IPS DF 6.9 (cell line): Measurements from ENCODE around the gene TET3.

ENCODE experiments used
- DNase-seq: peaks from one replicate; pipeline ENCODE4 v3.0.0-alpha.2; 2013; ENCODE audit warnings: low read depth, low spot score
- H3K27ac ChIP-seq: one replicate; pipeline ENCODE4 v1.5.1; 2013; ENCODE audit warnings: low read length, control low read depth
- H3K27me3 ChIP-seq: 2 replicates; pipeline ENCODE4 v1.6.1; 2013; ENCODE audit warnings: mild to moderate bottlenecking, low read length; ENCODE audit not compliant: control insufficient read depth, insufficient read depth
- H3K36me3 ChIP-seq: 2 replicates; pipeline ENCODE4 v1.6.1; 2013; ENCODE audit warnings: low read length; ENCODE audit not compliant: control insufficient read depth, insufficient read depth
- H3K4me1 ChIP-seq: 2 replicates; pipeline ENCODE4 v1.6.1; 2013; ENCODE audit warnings: low read length; ENCODE audit not compliant: control insufficient read depth, insufficient read depth
- H3K4me3 ChIP-seq: 2 replicates; pipeline ENCODE4 v1.5.1; 2013; ENCODE audit warnings: mild to moderate bottlenecking, low read length
- H3K9me3 ChIP-seq: 2 replicates; pipeline ENCODE4 v1.6.1; 2013; ENCODE audit warnings: low read length, inconsistent platforms; ENCODE audit not compliant: control insufficient read depth, insufficient read depth
- WGBS: extraction: QIAGEN DNeasy Blood & Tissue Kit; methylation state at CpG from one replicate; pipeline ENCODE4 v1.1.7; 2013; ENCODE audit warnings: mixed read lengths, missing lambda C conversion rate; ENCODE audit not compliant: insufficient read length, insufficient coverage; 5-methylcytosine and 5-hydroxymethylcytosine counted together

The TET3 gene

DNA sequence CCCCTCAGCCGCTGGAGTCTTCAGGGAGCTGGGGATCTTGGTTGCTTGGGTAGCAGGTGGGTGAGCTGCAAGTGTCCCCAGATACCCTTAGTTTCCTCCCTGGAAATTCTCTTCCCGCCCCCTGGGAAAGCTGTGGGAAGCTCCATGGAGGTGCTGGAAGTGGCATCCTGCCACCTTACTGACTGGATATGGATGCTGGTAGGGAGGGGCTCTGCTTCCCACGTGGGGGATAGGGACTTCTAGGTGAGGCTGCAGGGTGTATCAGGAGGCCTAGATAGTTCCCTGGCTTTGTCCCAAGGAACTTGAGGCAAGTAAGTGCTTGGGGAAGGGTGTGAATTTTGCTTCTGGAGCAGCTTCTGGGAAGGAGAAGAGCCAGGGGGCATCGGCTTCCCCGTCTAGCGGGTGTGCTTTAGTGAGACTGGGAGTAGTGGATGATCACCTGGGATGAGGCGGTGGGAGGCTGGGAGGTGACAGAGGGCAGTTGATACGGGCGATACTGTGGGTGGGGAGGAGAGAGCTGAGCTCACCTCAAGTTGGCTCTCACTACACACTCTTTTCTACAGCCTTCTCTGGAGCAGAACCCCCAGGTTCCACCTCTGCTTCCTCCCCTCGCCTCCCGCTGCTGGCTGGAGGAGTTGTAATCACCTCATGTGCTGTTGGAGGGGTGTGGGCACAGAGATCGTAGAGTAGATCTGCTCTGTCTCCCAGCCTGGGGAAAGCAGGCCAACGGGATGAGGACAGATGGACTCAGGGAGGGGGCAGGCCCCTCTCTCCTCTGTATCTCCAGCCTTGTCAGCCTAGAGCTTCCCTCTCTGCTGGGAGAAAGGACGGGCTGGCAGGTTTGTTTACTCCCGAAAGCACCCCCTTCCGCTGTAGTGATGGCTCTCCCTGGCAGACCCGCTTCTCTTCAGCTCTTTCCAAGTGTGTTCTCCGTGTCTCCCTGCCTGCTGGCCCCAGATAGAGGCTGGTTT is 19.8 kb downstream of the TET3 start:
- Histone ChIP-seq H3K27me3 (no peaks in the 10 kb centered on the region), H3K4me1 (peaks cover 18% of the 10 kb centered on the region), H3K9me3 (no peaks in the 10 kb centered on the region), H3K27ac (no peak overlapping the region), H3K36me3 (no peaks in the 10 kb centered on the region), H3K4me3 (no peak overlapping the region)
- DNase-seq: no peak
- no CpG with 5 or more reads among the region's 18 CpGs for whole genome bisulfite sequencing

DNA sequence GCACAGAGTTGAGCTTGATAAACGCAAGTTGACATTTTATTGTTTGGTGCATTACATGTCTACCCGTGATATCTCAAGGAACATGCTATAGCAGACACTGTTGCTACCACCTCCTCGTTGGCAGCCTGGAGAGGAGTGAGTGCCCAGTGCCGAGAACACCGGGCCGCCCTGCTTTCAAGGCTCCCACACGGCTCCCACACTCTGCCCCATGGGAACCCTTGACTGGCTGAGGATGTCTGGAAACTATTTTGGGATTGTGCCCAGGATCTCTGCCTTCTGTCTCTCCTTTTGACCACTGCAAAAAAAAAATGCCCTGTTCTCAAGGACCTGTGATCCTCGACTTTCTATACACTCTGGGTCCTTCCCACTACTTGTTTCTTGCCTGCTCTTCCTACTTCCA is 21.1 kb downstream of the TET3 start:
- Histone ChIP-seq H3K9me3 (no peaks in the 10 kb centered on the region), H3K27ac (no peak overlapping the region), H3K4me1 (peaks cover 11% of the 10 kb centered on the region), H3K27me3 (no peaks in the 10 kb centered on the region), H3K4me3 (no peak overlapping the region), H3K36me3 (no peaks in the 10 kb centered on the region)
- no CpG with 5 or more reads among the region's 8 CpGs for WGBS
- DNase-seq: no peak

DNA sequence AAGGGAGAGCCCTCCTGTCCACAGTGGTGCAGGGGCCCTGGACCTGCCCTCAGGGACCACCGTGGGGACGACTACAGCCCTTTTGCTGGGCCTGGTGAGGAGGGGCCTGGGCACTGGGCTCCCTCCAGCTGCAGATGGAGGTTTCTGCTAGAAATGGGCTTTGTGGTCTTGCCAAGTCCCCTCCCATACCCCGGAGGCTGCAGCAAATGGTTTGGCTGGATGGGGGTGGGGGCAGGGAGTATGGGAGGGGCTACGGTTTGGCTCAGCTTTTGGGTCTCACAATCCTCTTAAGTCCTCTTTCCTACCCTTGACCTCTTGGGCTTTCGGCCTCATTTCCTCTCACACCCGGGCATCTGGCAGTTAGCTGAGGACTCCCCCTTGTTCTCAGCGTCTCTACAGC is 21.7 kb downstream of the TET3 start:
- WGBS: no CpG with 5 or more reads among the region's 7 CpGs
- Histone ChIP-seq H3K4me1 (peaks cover 11% of the 10 kb centered on the region), H3K27me3 (no peaks in the 10 kb centered on the region), H3K27ac (no peak overlapping the region), H3K9me3 (no peaks in the 10 kb centered on the region), H3K36me3 (no peaks in the 10 kb centered on the region), H3K4me3 (no peak overlapping the region)
- DNase-seq: no peak

DNA sequence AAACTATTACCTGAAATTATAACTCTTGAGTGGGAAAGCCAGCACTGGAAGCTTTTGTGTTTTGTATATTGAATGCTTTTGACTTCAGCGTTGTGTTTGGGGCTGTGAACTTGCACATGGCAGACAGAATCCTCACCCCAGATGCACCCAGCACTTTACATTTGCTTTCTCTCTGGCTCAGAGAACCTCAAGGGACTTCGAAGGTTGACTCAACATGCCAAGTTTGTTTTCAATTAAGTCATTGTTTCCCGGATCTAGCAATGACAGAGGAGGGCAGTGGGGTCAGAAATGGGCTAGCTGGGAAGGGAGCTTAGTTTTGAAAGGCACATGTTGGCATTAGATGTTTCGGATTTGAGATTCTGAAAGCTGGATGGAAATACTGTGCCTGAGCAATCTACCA is 22.4 kb downstream of the TET3 start:
- Histone ChIP-seq H3K4me1 (peaks cover 11% of the 10 kb centered on the region), H3K27ac (no peak overlapping the region)

DNA sequence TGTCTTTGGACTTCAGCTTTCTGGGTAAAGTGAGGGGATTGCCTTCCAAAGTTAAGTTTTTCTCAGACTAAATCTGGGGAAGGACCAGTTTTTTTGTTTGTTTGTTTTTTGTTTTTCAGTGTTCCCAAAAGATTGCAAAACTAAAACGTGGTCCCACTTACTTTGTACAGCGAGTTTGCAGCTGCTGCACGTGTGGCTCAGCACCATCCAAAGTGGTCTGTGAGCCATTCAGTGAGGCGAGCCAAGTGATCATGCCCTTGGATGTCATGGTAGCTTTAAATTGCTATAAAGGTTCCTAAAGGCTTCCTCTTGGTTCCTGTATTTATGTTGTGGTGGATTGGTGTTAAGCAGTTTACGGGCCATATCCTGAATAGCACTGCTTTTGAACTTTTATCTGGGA is 23.0 kb downstream of the TET3 start:
- H3K36me3 ChIP-seq: no peaks in the 10 kb centered on the region
- WGBS: no CpG with 5 or more reads among the region's 5 CpGs
- peaks cover 11% of the 10 kb centered on the region for H3K4me1 ChIP-seq
- H3K27me3 ChIP-seq: no peaks in the 10 kb centered on the region
- H3K27ac ChIP-seq: no peak overlapping the region
- H3K9me3 ChIP-seq: no peaks in the 10 kb centered on the region
- DNase-seq: no peak
- H3K4me3 ChIP-seq: no peak overlapping the region

More for the DNA sequence above, 22.4 kb downstream of the TET3 start:
- no peak overlapping the region for H3K4me3 ChIP-seq
- H3K27me3 ChIP-seq: no peaks in the 10 kb centered on the region
- H3K9me3 ChIP-seq: no peaks in the 10 kb centered on the region
- DNase-seq: no peak
- H3K36me3 ChIP-seq: no peaks in the 10 kb centered on the region
- WGBS: no CpG with 5 or more reads among the region's 4 CpGs

DNA sequence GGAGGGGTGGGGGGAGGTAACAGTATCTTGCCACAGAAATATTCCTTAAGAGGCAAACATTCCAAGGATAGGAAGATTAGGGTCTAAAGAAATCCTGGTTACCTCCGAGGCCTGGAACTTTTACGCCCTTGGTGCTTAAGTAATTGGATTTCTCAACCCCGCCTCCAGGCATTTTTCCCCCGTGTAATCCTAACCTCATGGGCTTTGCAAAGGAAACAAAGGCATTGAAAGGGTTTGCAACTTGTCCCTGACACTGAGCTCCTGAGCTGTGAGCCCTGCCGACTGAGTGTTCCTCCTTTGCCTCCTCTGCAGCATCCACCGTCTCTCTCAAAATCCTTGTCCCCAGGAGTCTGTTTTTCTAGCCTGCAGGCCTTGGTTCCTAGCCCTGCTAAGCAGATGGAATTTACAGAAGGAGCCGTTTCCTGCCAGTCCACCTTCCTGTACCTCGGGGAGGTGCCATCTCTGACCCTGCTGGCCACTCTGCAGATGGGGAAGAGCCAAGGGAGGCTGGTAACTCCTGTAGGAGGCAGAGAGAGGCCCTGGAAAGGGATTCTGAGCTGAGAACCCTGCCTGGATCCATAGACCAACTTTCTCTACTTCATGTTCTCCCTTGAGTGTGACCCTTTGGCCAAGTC is 24.2 kb downstream of the TET3 start:
- Histone ChIP-seq H3K4me1 (peaks cover 9% of the 10 kb centered on the region), H3K27ac (no peak overlapping the region), H3K36me3 (no peaks in the 10 kb centered on the region), H3K4me3 (no peak overlapping the region), H3K9me3 (no peaks in the 10 kb centered on the region), H3K27me3 (no peaks in the 10 kb centered on the region)
- WGBS: no CpG with 5 or more reads among the region's 8 CpGs
- DNase-seq: no peak

DNA sequence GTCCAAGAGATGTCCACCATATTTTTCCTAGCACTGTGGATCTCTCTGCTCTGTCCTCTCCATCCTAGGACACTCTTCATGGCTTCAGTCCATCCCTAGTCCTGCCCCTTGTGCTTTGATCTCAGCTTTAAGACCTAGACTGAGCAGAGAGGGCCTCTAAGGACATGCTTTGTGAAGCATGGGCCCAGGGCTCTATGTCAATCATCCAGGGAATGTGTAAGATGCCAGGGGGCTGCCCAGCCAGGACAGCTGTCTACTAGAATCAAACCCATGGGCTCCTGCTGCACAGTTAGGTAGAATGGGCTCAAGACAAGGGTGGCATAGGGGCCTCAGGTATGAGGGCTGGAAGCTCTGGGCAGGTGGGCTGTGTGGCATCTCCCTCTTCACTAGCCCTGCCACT is 24.9 kb downstream of the TET3 start:
- H3K27ac ChIP-seq: no peak overlapping the region
- H3K27me3 ChIP-seq: no peaks in the 10 kb centered on the region
- H3K36me3 ChIP-seq: no peaks in the 10 kb centered on the region
- H3K9me3 ChIP-seq: no peaks in the 10 kb centered on the region
- H3K4me1 ChIP-seq: peaks cover 5% of the 10 kb centered on the region
- DNase-seq: no peak
- H3K4me3 ChIP-seq: no peak overlapping the region

DNA sequence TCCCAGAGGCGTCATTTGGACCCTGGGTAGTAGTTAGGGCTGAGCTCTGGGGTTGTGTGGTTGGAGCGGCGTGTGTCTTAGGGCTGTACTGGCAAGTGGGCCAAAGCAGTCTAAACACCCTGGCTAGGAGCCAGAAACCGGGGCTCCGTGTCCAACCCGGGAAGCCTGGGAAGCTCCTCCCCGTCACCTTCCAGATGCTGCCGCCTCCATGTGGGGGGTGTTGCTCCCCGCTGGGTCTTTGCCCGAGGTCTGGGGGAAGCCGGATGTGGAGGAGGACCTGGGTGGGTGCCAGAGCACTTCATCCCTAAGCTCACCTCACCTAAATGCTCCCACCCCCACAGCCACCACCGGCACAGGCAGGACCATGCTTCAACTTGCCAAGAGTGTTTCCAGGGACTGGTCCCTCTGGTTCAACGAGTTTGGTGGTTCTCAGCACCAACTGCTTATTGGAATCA is 25.4 kb downstream of the TET3 start:
- H3K4me3 ChIP-seq: no peak overlapping the region
- no CpG with 5 or more reads among the region's 13 CpGs for WGBS
- no peak overlapping the region for H3K27ac ChIP-seq
- peaks cover 5% of the 10 kb centered on the region for H3K4me1 ChIP-seq
- no peak for DNase-seq
- H3K27me3 ChIP-seq: no peaks in the 10 kb centered on the region
- no peaks in the 10 kb centered on the region for H3K36me3 ChIP-seq
- H3K9me3 ChIP-seq: no peaks in the 10 kb centered on the region

DNA sequence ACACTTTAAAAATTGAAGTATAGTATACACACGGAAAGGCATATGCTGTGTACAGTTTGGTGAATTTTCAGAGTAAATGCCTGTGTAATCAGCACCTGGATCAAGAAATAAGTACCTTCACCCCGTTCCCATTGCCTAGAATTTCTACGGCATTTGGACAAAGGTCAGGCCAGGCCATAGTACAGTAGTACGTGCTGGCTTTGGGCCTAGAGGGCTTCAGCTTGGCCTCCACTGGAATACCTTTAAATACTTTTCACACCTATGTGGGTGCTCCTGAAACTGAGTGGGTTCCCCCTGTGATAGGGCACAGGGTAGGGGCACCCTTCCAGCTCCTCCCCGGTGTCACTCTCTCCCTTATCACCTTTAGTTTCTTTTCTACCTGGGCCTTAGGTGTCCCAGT is 26.5 kb downstream of the TET3 start:
- no CpG with 5 or more reads among the region's 5 CpGs for WGBS
- H3K36me3 ChIP-seq: no peaks in the 10 kb centered on the region

DNA sequence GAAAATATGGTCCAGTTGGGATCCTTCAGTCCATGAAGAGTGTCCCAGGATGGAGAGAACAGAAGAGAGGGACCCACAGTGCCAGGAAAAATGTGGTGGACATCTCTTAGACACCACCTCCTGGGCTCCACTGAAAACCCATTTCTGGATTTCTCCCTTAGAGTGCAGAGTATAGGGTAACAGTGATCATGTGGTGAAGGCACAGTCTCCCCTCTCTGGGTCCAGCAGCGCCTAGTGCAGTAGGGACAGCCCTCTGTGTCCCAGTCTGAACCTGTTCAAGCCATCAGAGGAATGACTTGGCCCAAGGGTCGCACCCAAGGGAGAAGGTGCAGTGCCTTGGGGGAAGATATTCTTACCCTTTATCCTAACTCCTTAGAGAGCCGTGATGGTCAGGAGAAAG is 30.1 kb downstream of the TET3 start:
- no peaks in the 10 kb centered on the region for H3K9me3 ChIP-seq
- H3K4me3 ChIP-seq: no peak overlapping the region
- H3K27me3 ChIP-seq: no peaks in the 10 kb centered on the region
- DNase-seq: no peak
- no CpG with 5 or more reads among the region's 3 CpGs for WGBS
- no peaks in the 10 kb centered on the region for H3K4me1 ChIP-seq
- no peaks in the 10 kb centered on the region for H3K36me3 ChIP-seq
- no peak overlapping the region for H3K27ac ChIP-seq

More for the DNA sequence above, 26.5 kb downstream of the TET3 start:
- no peak for DNase-seq
- Histone ChIP-seq H3K4me3 (no peak overlapping the region), H3K27ac (no peak overlapping the region), H3K4me1 (peaks cover 4% of the 10 kb centered on the region), H3K9me3 (no peaks in the 10 kb centered on the region), H3K27me3 (no peaks in the 10 kb centered on the region)
